WTC11 (cell line): ENCODE data around the gene SLC2A6.

ENCODE experiments used
- AFF4 ChIP-seq: sonication (generic); formaldehyde crosslinking; IDR thresholded peaks from 2 replicates; pipeline ENCODE4 v1.8.1; 2023; ENCODE audit warnings: mild to moderate bottlenecking, missing genetic modification reagents, borderline replicate concordance
- CTCF ChIP-seq: fragments of 200-600 bp; IDR thresholded peaks from 2 replicates; pipeline ENCODE4 v1.8.0; 2022; ENCODE audit warnings: antibody characterized with exemption
- MXD4 ChIP-seq: fragments of 250-450 bp; sonication (Bioruptor Pico); IDR thresholded peaks from 2 replicates; pipeline ENCODE4 v1.8.0; 2021; ENCODE audit warnings: mild to moderate bottlenecking, moderate library complexity, borderline replicate concordance
- TEAD4 ChIP-seq: sonication (generic); formaldehyde crosslinking; IDR thresholded peaks from 2 replicates; pipeline ENCODE4 v1.8.0; 2022; ENCODE audit warnings: mild to moderate bottlenecking, missing genetic modification reagents
- ZBTB21 ChIP-seq: sonication (generic); formaldehyde crosslinking; IDR thresholded peaks from 2 replicates; pipeline ENCODE4 v1.8.1; 2023; ENCODE audit warnings: mild to moderate bottlenecking, missing genetic modification reagents, borderline replicate concordance
- ZNF138 ChIP-seq: sonication (generic); formaldehyde crosslinking; conservative IDR thresholded peaks from 2 replicates; pipeline ENCODE4 v1.8.1; 2022; ENCODE audit warnings: mild to moderate bottlenecking, moderate library complexity, missing genetic modification reagents
- ZNF396 ChIP-seq: fragments of 250-450 bp; sonication (Bioruptor Pico); IDR thresholded peaks from 2 replicates; pipeline ENCODE4 v1.8.0; 2021; ENCODE audit warnings: mild to moderate bottlenecking, moderate library complexity, borderline replicate concordance
- TF ChIP-seq, protein P1 (sequence below): sonication (generic); formaldehyde crosslinking; IDR thresholded peaks from 2 replicates; pipeline ENCODE4 v1.8.1; 2023; ENCODE audit warnings: mild to moderate bottlenecking, missing genetic modification reagents, moderate library complexity
- TF ChIP-seq, protein P2 (sequence below): sonication (generic); formaldehyde crosslinking; conservative IDR thresholded peaks from 2 replicates; pipeline ENCODE4 v1.8.1; 2023; ENCODE audit warnings: mild to moderate bottlenecking, low read depth, missing genetic modification reagents, moderate library complexity
- TF ChIP-seq, protein P3 (sequence below): fragments of 250-450 bp; sonication (Bioruptor Pico); IDR thresholded peaks from 2 replicates; pipeline ENCODE4 v2.1.2; 2022; ENCODE audit warnings: mild to moderate bottlenecking, moderate library complexity

DNA sequence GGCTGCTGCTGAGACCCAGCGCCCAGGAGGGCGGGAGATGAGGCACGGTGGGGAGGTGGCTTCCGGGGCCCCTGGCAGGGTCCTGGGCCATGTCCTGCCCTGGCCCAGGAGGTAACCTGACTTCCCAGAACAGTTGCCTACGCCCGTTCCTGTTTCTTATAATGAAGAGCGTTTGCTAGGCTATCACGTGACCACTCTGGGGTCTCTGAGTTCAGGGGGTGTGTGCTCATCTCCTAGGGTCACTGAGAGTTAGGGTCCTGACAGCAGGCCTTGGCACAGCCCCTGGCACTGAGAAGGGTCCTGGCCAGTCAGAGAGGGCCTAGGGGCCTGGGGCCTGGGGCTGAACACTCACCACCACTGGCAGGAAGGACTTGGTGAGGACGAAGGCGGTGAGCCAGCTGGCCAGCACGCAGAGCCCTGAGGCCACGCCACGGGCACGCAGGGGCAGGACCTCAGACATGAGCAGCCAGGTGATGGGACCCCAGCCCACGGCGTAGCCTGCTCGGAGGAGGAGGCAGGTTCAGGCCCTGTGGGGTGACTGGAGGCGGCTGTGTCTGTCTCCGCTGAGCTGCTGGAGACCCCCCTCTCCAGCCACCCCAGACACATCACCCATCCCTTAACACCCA lies 6.0 kb downstream of the SLC2A6 start:
- TF ChIP-seq ZNF396 (CRISPR knock-in tag) (no peak), CTCF (no peak), MXD4 (CRISPR knock-in tag) (no peak), ZNF138 (CRISPR knock-in tag) (no peak), AFF4 (CRISPR knock-in tag) (no peak), TEAD4 (CRISPR knock-in tag) (no peak), ZBTB21 (CRISPR knock-in tag) (no peak)
- TF ChIP-seq, protein P1, sequence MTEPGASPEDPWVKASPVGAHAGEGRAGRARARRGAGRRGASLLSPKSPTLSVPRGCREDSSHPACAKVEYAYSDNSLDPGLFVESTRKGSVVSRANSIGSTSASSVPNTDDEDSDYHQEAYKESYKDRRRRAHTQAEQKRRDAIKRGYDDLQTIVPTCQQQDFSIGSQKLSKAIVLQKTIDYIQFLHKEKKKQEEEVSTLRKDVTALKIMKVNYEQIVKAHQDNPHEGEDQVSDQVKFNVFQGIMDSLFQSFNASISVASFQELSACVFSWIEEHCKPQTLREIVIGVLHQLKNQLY (CRISPR knock-in tag) = no peak
- TF ChIP-seq, protein P2, sequence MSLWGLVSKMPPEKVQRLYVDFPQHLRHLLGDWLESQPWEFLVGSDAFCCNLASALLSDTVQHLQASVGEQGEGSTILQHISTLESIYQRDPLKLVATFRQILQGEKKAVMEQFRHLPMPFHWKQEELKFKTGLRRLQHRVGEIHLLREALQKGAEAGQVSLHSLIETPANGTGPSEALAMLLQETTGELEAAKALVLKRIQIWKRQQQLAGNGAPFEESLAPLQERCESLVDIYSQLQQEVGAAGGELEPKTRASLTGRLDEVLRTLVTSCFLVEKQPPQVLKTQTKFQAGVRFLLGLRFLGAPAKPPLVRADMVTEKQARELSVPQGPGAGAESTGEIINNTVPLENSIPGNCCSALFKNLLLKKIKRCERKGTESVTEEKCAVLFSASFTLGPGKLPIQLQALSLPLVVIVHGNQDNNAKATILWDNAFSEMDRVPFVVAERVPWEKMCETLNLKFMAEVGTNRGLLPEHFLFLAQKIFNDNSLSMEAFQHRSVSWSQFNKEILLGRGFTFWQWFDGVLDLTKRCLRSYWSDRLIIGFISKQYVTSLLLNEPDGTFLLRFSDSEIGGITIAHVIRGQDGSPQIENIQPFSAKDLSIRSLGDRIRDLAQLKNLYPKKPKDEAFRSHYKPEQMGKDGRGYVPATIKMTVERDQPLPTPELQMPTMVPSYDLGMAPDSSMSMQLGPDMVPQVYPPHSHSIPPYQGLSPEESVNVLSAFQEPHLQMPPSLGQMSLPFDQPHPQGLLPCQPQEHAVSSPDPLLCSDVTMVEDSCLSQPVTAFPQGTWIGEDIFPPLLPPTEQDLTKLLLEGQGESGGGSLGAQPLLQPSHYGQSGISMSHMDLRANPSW (CRISPR knock-in tag) = no peak
- TF ChIP-seq, protein P3, sequence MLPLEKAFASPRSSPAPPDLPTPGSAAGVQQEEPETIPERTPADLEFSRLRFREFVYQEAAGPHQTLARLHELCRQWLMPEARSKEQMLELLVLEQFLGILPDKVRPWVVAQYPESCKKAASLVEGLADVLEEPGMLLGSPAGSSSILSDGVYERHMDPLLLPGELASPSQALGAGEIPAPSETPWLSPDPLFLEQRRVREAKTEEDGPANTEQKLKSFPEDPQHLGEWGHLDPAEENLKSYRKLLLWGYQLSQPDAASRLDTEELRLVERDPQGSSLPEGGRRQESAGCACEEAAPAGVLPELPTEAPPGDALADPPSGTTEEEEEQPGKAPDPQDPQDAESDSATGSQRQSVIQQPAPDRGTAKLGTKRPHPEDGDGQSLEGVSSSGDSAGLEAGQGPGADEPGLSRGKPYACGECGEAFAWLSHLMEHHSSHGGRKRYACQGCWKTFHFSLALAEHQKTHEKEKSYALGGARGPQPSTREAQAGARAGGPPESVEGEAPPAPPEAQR (CRISPR knock-in tag) = no peak
